KMS-11 (cell line): ENCODE measurements around the gene CDH4.

Source experiments
- H2AFZ ChIP-seq: fragments of 200-600 bp; sonication (generic); 2 replicates; pipeline ENCODE4 v1.6.1; 2016; ENCODE audit warnings: antibody characterized with exemption, mixed run types, low read depth
- H3K27ac ChIP-seq: fragments of 200-600 bp; sonication (generic); 2 replicates; pipeline ENCODE4 v1.6.1; 2016; ENCODE audit warnings: mild to moderate bottlenecking, mixed run types
- H3K27me3 ChIP-seq: fragments of 200-600 bp; sonication (generic); 2 replicates; pipeline ENCODE4 v1.6.1; 2017; ENCODE audit warnings: mild to moderate bottlenecking, low read depth, mixed run types, moderate library complexity; ENCODE audit not compliant: insufficient read depth
- H3K36me3 ChIP-seq: fragments of 200-600 bp; sonication (generic); 2 replicates; pipeline ENCODE4 v1.6.1; 2017; ENCODE audit warnings: mild to moderate bottlenecking, mixed run types; ENCODE audit not compliant: insufficient read depth
- H3K4me1 ChIP-seq: fragments of 200-600 bp; sonication (generic); 2 replicates; pipeline ENCODE4 v1.6.1; 2016; ENCODE audit warnings: mild to moderate bottlenecking, low read depth, mixed run types; ENCODE audit not compliant: poor library complexity, severe bottlenecking
- H3K4me2 ChIP-seq: fragments of 200-600 bp; sonication (generic); 2 replicates; pipeline ENCODE4 v1.7.0; 2016; ENCODE audit warnings: mild to moderate bottlenecking, mixed run types
- H3K4me3 ChIP-seq: fragments of 200-600 bp; sonication (generic); IDR thresholded peaks from 2 replicates; pipeline ENCODE4 v1.6.1; 2017; ENCODE audit warnings: low read depth, low read length, mixed read lengths; ENCODE audit not compliant: insufficient read depth
- H3K79me2 ChIP-seq: fragments of 200-600 bp; sonication (generic); 2 replicates; pipeline ENCODE4 v1.6.1; 2016; ENCODE audit warnings: low read depth, mixed run types; ENCODE audit not compliant: insufficient read depth
- H3K9ac ChIP-seq: fragments of 200-600 bp; sonication (generic); 2 replicates; pipeline ENCODE4 v1.6.1; 2016; ENCODE audit warnings: mild to moderate bottlenecking, mixed run types
- H4K20me1 ChIP-seq: fragments of 200-600 bp; sonication (generic); 2 replicates; pipeline ENCODE4 v1.6.1; 2016; ENCODE audit warnings: mild to moderate bottlenecking, mixed run types; ENCODE audit not compliant: insufficient read depth
- TF ChIP-seq, protein P1 (sequence below): fragments of 200-600 bp; sonication (generic); conservative IDR thresholded peaks from 2 replicates; pipeline ENCODE4 v1.6.1; 2017; ENCODE audit warnings: low read depth, mild to moderate bottlenecking, antibody characterized with exemption, low read length, moderate library complexity, mixed read lengths

Gene CDH4

DNA sequence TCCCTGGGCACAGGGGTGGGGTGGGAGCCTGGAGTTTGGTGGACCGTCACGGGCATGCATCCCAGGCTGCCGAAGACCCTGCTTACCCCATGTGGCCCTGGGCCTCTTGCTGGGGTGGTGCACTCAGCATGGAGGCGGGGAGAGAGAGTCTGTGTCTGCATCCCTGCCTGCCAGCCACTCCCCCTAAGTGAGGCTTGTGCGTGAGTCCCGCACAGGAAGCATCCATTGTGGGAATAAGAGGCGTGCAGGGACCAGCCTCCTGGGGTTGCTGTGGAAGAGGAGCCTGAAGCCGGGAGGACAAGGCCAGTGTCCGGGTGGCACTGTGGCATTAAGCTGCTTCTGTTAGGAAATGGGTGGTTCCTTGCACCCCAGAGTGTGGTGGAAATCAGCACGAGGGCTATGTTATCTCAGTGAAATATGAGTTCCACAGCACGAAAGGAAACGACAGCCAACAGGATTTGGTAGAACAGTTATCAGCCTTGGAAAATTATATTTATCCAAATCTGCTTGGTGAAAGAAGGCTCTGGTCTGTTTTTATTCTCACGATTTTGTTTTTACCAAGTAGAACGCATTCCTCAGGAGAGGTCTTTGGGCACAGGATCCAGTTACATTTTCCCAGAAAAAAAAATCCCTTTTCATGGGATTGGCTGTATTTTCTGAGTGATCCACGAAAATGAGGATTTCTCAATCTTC is 35.7 kb downstream of the CDH4 start:
- H3K9ac ChIP-seq = no peak overlapping the region
- TF ChIP-seq, protein P1, sequence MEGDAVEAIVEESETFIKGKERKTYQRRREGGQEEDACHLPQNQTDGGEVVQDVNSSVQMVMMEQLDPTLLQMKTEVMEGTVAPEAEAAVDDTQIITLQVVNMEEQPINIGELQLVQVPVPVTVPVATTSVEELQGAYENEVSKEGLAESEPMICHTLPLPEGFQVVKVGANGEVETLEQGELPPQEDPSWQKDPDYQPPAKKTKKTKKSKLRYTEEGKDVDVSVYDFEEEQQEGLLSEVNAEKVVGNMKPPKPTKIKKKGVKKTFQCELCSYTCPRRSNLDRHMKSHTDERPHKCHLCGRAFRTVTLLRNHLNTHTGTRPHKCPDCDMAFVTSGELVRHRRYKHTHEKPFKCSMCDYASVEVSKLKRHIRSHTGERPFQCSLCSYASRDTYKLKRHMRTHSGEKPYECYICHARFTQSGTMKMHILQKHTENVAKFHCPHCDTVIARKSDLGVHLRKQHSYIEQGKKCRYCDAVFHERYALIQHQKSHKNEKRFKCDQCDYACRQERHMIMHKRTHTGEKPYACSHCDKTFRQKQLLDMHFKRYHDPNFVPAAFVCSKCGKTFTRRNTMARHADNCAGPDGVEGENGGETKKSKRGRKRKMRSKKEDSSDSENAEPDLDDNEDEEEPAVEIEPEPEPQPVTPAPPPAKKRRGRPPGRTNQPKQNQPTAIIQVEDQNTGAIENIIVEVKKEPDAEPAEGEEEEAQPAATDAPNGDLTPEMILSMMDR = no peak

GRCh38 chr20:61288331-61288784 is 36.3 kb downstream of the CDH4 start:
- Histone ChIP-seq H3K4me1 (no peaks in the 10 kb centered on the region), H3K4me3 (no peak overlapping the region), H2AFZ (no peak overlapping the region), H3K27me3 (no peaks in the 10 kb centered on the region), H4K20me1 (no peaks in the 10 kb centered on the region), H3K4me2 (no peak overlapping the region), H3K79me2 (no peaks in the 10 kb centered on the region), H3K36me3 (no peaks in the 10 kb centered on the region), H3K9ac (no peak overlapping the region), H3K27ac (no peak overlapping the region)
- TF ChIP-seq, protein P1 = no peak

More for the DNA sequence above, 35.7 kb downstream of the CDH4 start:
- Histone ChIP-seq H4K20me1 (no peaks in the 10 kb centered on the region), H3K27ac (no peak overlapping the region), H3K4me3 (no peak overlapping the region), H3K27me3 (no peaks in the 10 kb centered on the region), H2AFZ (no peak overlapping the region), H3K36me3 (no peaks in the 10 kb centered on the region), H3K4me2 (no peak overlapping the region), H3K4me1 (no peaks in the 10 kb centered on the region), H3K79me2 (no peaks in the 10 kb centered on the region)

GRCh38 chr20:61289166-61289565 is 37.1 kb downstream of the CDH4 start:
- Histone ChIP-seq H2AFZ (no peak overlapping the region), H3K4me2 (no peak overlapping the region), H3K79me2 (no peaks in the 10 kb centered on the region), H3K36me3 (no peaks in the 10 kb centered on the region), H3K27me3 (no peaks in the 10 kb centered on the region), H3K27ac (no peak overlapping the region), H3K4me3 (no peak overlapping the region), H4K20me1 (no peaks in the 10 kb centered on the region), H3K4me1 (no peaks in the 10 kb centered on the region), H3K9ac (no peak overlapping the region)
- TF ChIP-seq, protein P1 = no peak

GRCh38 chr20:61290721-61291120 is 38.7 kb downstream of the CDH4 start:
- H3K27me3 ChIP-seq = no peaks in the 10 kb centered on the region
- no peaks in the 10 kb centered on the region for H3K4me1 ChIP-seq

More at GRCh38 chr20:61290721-61291120, 38.7 kb downstream of the CDH4 start:
- no peak overlapping the region for H3K4me3 ChIP-seq
- H3K27ac ChIP-seq = no peak overlapping the region
- H2AFZ ChIP-seq = no peak overlapping the region
- no peaks in the 10 kb centered on the region for H4K20me1 ChIP-seq
- H3K79me2 ChIP-seq = no peaks in the 10 kb centered on the region
- TF ChIP-seq, protein P1 = no peak
- no peak overlapping the region for H3K4me2 ChIP-seq
- no peak overlapping the region for H3K9ac ChIP-seq
- H3K36me3 ChIP-seq = no peaks in the 10 kb centered on the region
